MG63 (cell line): ENCODE measurements around the gene PPP2R1B. TPM values are rescaled to one million over a fixed set of nuclear protein-coding genes. Genes with fewer than 3 reads are reported as not detected.

ENCODE experiments used
- DNase-seq: peaks from one replicate; pipeline ENCODE4 v3.0.0-alpha.2; 2020
- H3K27me3 ChIP-seq: fragments of 250-450 bp; sonication (Bioruptor Pico); 2 replicates; pipeline ENCODE4 v1.5.1; 2020; ENCODE audit warnings: mild to moderate bottlenecking, moderate library complexity
- H3K36me3 ChIP-seq: fragments of 250-450 bp; sonication (Bioruptor Pico); 2 replicates; pipeline ENCODE4 v1.5.1; 2020; ENCODE audit warnings: mild to moderate bottlenecking, moderate library complexity
- H3K4me3 ChIP-seq: fragments of 250-450 bp; sonication (Bioruptor Pico); 2 replicates; pipeline ENCODE4 v1.5.1; 2020; ENCODE audit warnings: mild to moderate bottlenecking, moderate library complexity
- H3K9me3 ChIP-seq: fragments of 250-450 bp; sonication (Bioruptor Pico); 2 replicates; pipeline ENCODE4 v1.5.1; 2020; ENCODE audit warnings: mild to moderate bottlenecking, moderate library complexity
- total RNA-seq: library from RNA; depleted of rRNA; stranded (reverse); fragments of >200 nt; shearing (Covaris generic); gene quantifications from 2 replicates; pipeline ENCODE4 v1.2.3, GENCODE V29; 2014; ENCODE audit warnings: low replicate concordance; rRNA removed

PPP2R1B gene
- total RNA-seq, 1 experiment from 2014 or later: 16.1 TPM

GRCh38 chr11:111697933-111698371 lies 68.2 kb downstream of the PPP2R1B start:
- DNase-seq: no peak
- Histone ChIP-seq H3K27me3 (no peaks in the 10 kb centered on the region), H3K4me3 (no peak overlapping the region), H3K9me3 (no peaks in the 10 kb centered on the region), H3K36me3 (peaks cover 11% of the 10 kb centered on the region)

GRCh38 chr11:111696556-111696955 lies 69.6 kb downstream of the PPP2R1B start:
- no peaks in the 10 kb centered on the region for H3K27me3 ChIP-seq
- H3K9me3 ChIP-seq: no peaks in the 10 kb centered on the region
- DNase-seq: no peak
- no peak overlapping the region for H3K4me3 ChIP-seq
- H3K36me3 ChIP-seq: peaks cover 4% of the 10 kb centered on the region

- DNase-seq: no peak
These were observed 71.3 kb downstream of the PPP2R1B start for GRCh38 chr11:111694851-111695250.

GRCh38 chr11:111693224-111693937 lies 72.8 kb downstream of the PPP2R1B start:
- no peaks in the 10 kb centered on the region for H3K9me3 ChIP-seq
- no peak for DNase-seq
- no peaks in the 10 kb centered on the region for H3K27me3 ChIP-seq
- no peak overlapping the region for H3K4me3 ChIP-seq
- H3K36me3 ChIP-seq: peaks cover 20% of the 10 kb centered on the region

More at GRCh38 chr11:111694851-111695250, 71.3 kb downstream of the PPP2R1B start:
- Histone ChIP-seq H3K27me3 (no peaks in the 10 kb centered on the region), H3K9me3 (no peaks in the 10 kb centered on the region), H3K4me3 (no peak overlapping the region), H3K36me3 (peaks cover 11% of the 10 kb centered on the region)

GRCh38 chr11:111691741-111692140 lies 74.4 kb downstream of the PPP2R1B start:
- H3K9me3 ChIP-seq: no peaks in the 10 kb centered on the region
- DNase-seq: no peak
- H3K4me3 ChIP-seq: no peak overlapping the region
- no peaks in the 10 kb centered on the region for H3K27me3 ChIP-seq
- peaks cover 27% of the 10 kb centered on the region for H3K36me3 ChIP-seq

GRCh38 chr11:111691176-111691575 lies 75.0 kb downstream of the PPP2R1B start:
- Histone ChIP-seq H3K9me3 (no peaks in the 10 kb centered on the region), H3K27me3 (no peaks in the 10 kb centered on the region), H3K36me3 (peaks cover 25% of the 10 kb centered on the region), H3K4me3 (no peak overlapping the region)
- no peak for DNase-seq

GRCh38 chr11:111688013-111688412 lies 78.2 kb downstream of the PPP2R1B start:
- no peaks in the 10 kb centered on the region for H3K9me3 ChIP-seq
- no peak overlapping the region for H3K4me3 ChIP-seq
- DNase-seq: no peak
- peaks cover 25% of the 10 kb centered on the region for H3K36me3 ChIP-seq
- H3K27me3 ChIP-seq: no peaks in the 10 kb centered on the region

- Histone ChIP-seq H3K36me3 (peaks cover 14% of the 10 kb centered on the region), H3K27me3 (no peaks in the 10 kb centered on the region), H3K9me3 (no peaks in the 10 kb centered on the region), H3K4me3 (no peak overlapping the region)
- DNase-seq: no peak
These were observed 81.9 kb downstream of the PPP2R1B start for GRCh38 chr11:111684251-111684650.

- DNase-seq: no peak
- Histone ChIP-seq H3K36me3 (peaks cover 12% of the 10 kb centered on the region), H3K4me3 (no peak overlapping the region), H3K27me3 (no peaks in the 10 kb centered on the region), H3K9me3 (no peaks in the 10 kb centered on the region)
These were observed 82.4 kb downstream of the PPP2R1B start for GRCh38 chr11:111683806-111684205.

GRCh38 chr11:111680486-111681175 lies 85.6 kb downstream of the PPP2R1B start:
- Histone ChIP-seq H3K27me3 (no peaks in the 10 kb centered on the region), H3K4me3 (no peak overlapping the region), H3K9me3 (no peaks in the 10 kb centered on the region), H3K36me3 (peaks cover 2% of the 10 kb centered on the region)
- DNase-seq: no peak

Other genes with a start within 250 kb of the PPP2R1B start
- gene LAYN, start 225.7 kb downstream of the PPP2R1B start, total RNA-seq: 57.3 and 72.7 TPM in 2 replicates
- 4.6 and 10.3 TPM in 2 replicates for gene SIK2, start 163.9 kb downstream of the PPP2R1B start, total RNA-seq
- 16.4 and 23.6 TPM in 2 replicates for gene ALG9, start 105.2 kb upstream of the PPP2R1B start, total RNA-seq
- 2.3 and 2.5 TPM in 2 replicates for gene FDXACB1, start 112.8 kb upstream of the PPP2R1B start, total RNA-seq
- gene CFAP68, start 113.2 kb upstream of the PPP2R1B start, total RNA-seq: 11.3 and 27.4 TPM in 2 replicates
- 0.67 and 15.7 TPM in 2 replicates for gene CRYAB, start 145.4 kb upstream of the PPP2R1B start, total RNA-seq
- 3.8 TPM in 1 of 2 replicates, not detected in the other for gene HSPB2, start 146.3 kb upstream of the PPP2R1B start, total RNA-seq
- gene C11orf52, start 152.5 kb upstream of the PPP2R1B start, total RNA-seq: not detected in 2 replicates
- 5.2 and 7.0 TPM in 2 replicates for gene DIXDC1, start 171.0 kb upstream of the PPP2R1B start, total RNA-seq